Endothelial cell of umbilical vein (primary cell): ENCODE data around the gene SRPK1. TPM values are rescaled to one million over a fixed set of nuclear protein-coding genes. Genes with fewer than 3 reads are reported as not detected.

ENCODE experiments used
- BruUV-seq: library from RNA; stranded (reverse); fragments of 400-500 nt; replicated peaks from 2 replicates; lab custom pipeline; 2021; lab: Mats Ljungman, UMichigan
- CTCF ChIA-PET: fragments of 300-600, 350-600 bp; sonication (Branson Sonifier 250); formaldehyde crosslinking; loops from one replicate; lab custom pipeline; 2021; ENCODE audit warnings: antibody characterized with exemption, inconsistent platforms; lab: Charles Lee
- POLR2A ChIA-PET: fragments of 300-600, 350-600 bp; sonication (Branson Sonifier 250); formaldehyde crosslinking; loops from one replicate; lab custom pipeline; 2021; ENCODE audit warnings: antibody characterized with exemption, inconsistent platforms; lab: Charles Lee
- DNase-seq: peaks from one replicate; pipeline ENCODE4 v3.0.0-alpha.2; 2011; ENCODE audit warnings: low read depth, low spot score
- FAIRE-seq: peaks from 2 replicates; lab custom pipeline; 2011; peaks lifted over from hg19 to GRCh38; lab: Jason Lieb, UNC
- H2AFZ ChIP-seq: 2 replicates; pipeline ENCODE4 v1.6.0; 2012; ENCODE audit warnings: low read depth, low read length, control low read depth, inconsistent platforms
- H3K27ac ChIP-seq: 2 replicates; pipeline ENCODE4 v1.5.1; 2011; ENCODE audit warnings: low read depth, mild to moderate bottlenecking, control low read depth, low read length, moderate library complexity; ENCODE audit not compliant: insufficient read depth
- H3K27me3 ChIP-seq, 2 experiments: 2 replicates each; pipeline versions ENCODE4 v1.6.0 to v1.6.1; 2011; ENCODE audit warnings: low read length in 2 of 2, mixed read lengths in 1 of 2; ENCODE audit not compliant: control insufficient read depth in 2 of 2, insufficient read depth in 2 of 2
- H3K36me3 ChIP-seq, 2 experiments: 2 replicates in 1 of 2; 3 replicates in 1 of 2; pipeline ENCODE4 v1.5.1; 2011; ENCODE audit warnings: low read length in 2 of 2, mild to moderate bottlenecking in 1 of 2, moderate library complexity in 1 of 2; ENCODE audit not compliant: control insufficient read depth in 2 of 2, insufficient read depth in 2 of 2; ENCODE audit errors: extremely low read depth in 1 of 2
- H3K4me1 ChIP-seq: 3 replicates; pipeline ENCODE4 v1.5.1; 2011; ENCODE audit warnings: mild to moderate bottlenecking, low read length; ENCODE audit not compliant: control insufficient read depth, insufficient read depth; ENCODE audit errors: extremely low read depth
- H3K4me2 ChIP-seq: 2 replicates; pipeline ENCODE4 v1.6.1; 2011; ENCODE audit warnings: low read length, control low read depth, mixed read lengths; ENCODE audit not compliant: insufficient read depth
- H3K4me3 ChIP-seq, 3 experiments: fragments of 200-600 bp in 1 of 3; sonication (generic), shearing (Covaris generic) in 1 of 3; replicated peaks in 1 of 3; 2 replicates each; pipeline ENCODE4 v1.5.1; 2011 to 2016; ENCODE audit warnings: control low read depth in 3 of 3, low read length in 3 of 3, mild to moderate bottlenecking in 2 of 3, inconsistent platforms in 1 of 3, low read depth in 1 of 3, moderate library complexity in 1 of 3; ENCODE audit not compliant: insufficient read depth in 1 of 3
- H3K79me2 ChIP-seq: 2 replicates; pipeline ENCODE4 v1.6.0; 2012; ENCODE audit warnings: low read length, inconsistent platforms; ENCODE audit not compliant: control insufficient read depth, insufficient read depth
- H3K9ac ChIP-seq: replicated peaks from 2 replicates; pipeline ENCODE3; 2011; ENCODE audit warnings: low read length, control low read depth; ENCODE audit not compliant: insufficient read depth; ENCODE audit errors: extremely low read depth
- H3K9me1 ChIP-seq: replicated peaks from 3 replicates; pipeline ENCODE4 v1.6.0; 2011; ENCODE audit warnings: mild to moderate bottlenecking, low read length; ENCODE audit not compliant: control insufficient read depth, insufficient read depth; ENCODE audit errors: extremely low read depth
- H3K9me3 ChIP-seq: replicated peaks from 2 replicates; pipeline ENCODE4 v1.5.1; 2012; ENCODE audit warnings: low read length, inconsistent platforms; ENCODE audit not compliant: control insufficient read depth, insufficient read depth
- H4K20me1 ChIP-seq: replicated peaks from 2 replicates; pipeline ENCODE3; 2011; ENCODE audit warnings: mild to moderate bottlenecking, low read length; ENCODE audit not compliant: control insufficient read depth, insufficient read depth; ENCODE audit errors: extremely low read depth
- CTCF ChIP-seq, 2 donors: IDR thresholded peaks; 1 replicate in 1 of 2; 2 replicates in 1 of 2; pipeline ENCODE4 v1.5.1; 2011; ENCODE audit warnings: low read length in 2 of 2, mild to moderate bottlenecking in 2 of 2, moderate library complexity in 2 of 2, control low read depth in 1 of 2, inconsistent platforms in 1 of 2, low read depth in 1 of 2; ENCODE audit not compliant: insufficient read depth in 1 of 2; ENCODE audit errors: extremely low read depth in 1 of 2
- EZH2 ChIP-seq: IDR thresholded peaks from 2 replicates; pipeline ENCODE4 v1.6.1; 2012; ENCODE audit warnings: borderline replicate concordance, low read depth, mild to moderate bottlenecking, moderate library complexity, low read length, inconsistent platforms; ENCODE audit not compliant: severe bottlenecking
- FOS ChIP-seq: IDR thresholded peaks from 2 replicates; pipeline ENCODE4 v1.6.1; 2011; ENCODE audit warnings: mild to moderate bottlenecking, low read length, moderate library complexity, borderline replicate concordance; ENCODE audit not compliant: insufficient read depth
- GATA2 ChIP-seq: IDR thresholded peaks from 2 replicates; pipeline ENCODE4 v1.7.0; 2011; ENCODE audit warnings: low read depth, mild to moderate bottlenecking, moderate library complexity, mixed read lengths, low read length; ENCODE audit not compliant: insufficient read length, insufficient read depth
- JUN ChIP-seq: IDR thresholded peaks from 2 replicates; pipeline ENCODE4 v1.6.1; 2011; ENCODE audit warnings: borderline replicate concordance, low read depth; ENCODE audit not compliant: insufficient read length, insufficient read depth
- MAX ChIP-seq: IDR thresholded peaks from 2 replicates; pipeline ENCODE4 v1.6.1; 2011; ENCODE audit not compliant: insufficient read depth, insufficient read length
- MYC ChIP-seq: IDR thresholded peaks from one replicate; pipeline ENCODE4 v1.6.1; 2011; ENCODE audit warnings: mild to moderate bottlenecking, low read depth, low read length
- POLR2A ChIP-seq: IDR thresholded peaks from 2 replicates; pipeline ENCODE4 v1.6.1; 2012; ENCODE audit warnings: low read depth, mild to moderate bottlenecking, control low read depth, low read length
- POLR2AphosphoS5 ChIP-seq: IDR thresholded peaks from 2 replicates; pipeline ENCODE4 v1.6.1; 2012; ENCODE audit warnings: low read depth, mild to moderate bottlenecking, control low read depth, low read length, moderate library complexity; ENCODE audit not compliant: insufficient read depth
- dilution Hi-C: fragments of 300-500 bp; cut with MboI; formaldehyde crosslinking; loops from one replicate; pipeline ENCODE4 v1.15.0; 2019; ENCODE audit warnings: low sequenced_read_pairs; ENCODE audit not compliant: extremely low pct_ligation_motif_present
- intact Hi-C: fragments of 100-400 bp; cut with micrococcal nuclease; formaldehyde crosslinking; loops from one replicate; pipeline ENCODE4 v1.10.0; 2022
- polyA plus RNA-seq, 4 experiments: library from polyadenylated mRNA; depleted of rRNA in 3 of 4; stranded (reverse) in 3 of 4; unstranded in 1 of 4; fragments of >200 nt; gene quantifications; 2 replicates each; pipeline versions ENCODE4 v1.2.1 to v1.2.3, GENCODE V29; 2011 to 2012; ENCODE audit warnings: missing spikeins in 1 of 4
- total RNA-seq: library from RNA; stranded (reverse); gene quantifications from 2 replicates; pipeline ENCODE4 v1.2.3, GENCODE V29; 2021

Gene SRPK1
- total and polyA plus RNA-seq, 2 donors (not counting 3 experiments of a cell fraction or from before 2014, with no cell fraction given) = 18.9 to 72.7 TPM

- Histone ChIP-seq H3K4me2 (no peak overlapping the region), H3K36me3 (peaks cover 0 to 2% of the 10 kb centered on the region in 2 experiments), H3K4me1 (peaks cover 18% of the 10 kb centered on the region), H3K9me3 (peaks cover under 1% of the 10 kb centered on the region), H2AFZ (no peak overlapping the region), H3K79me2 (peaks cover 81% of the 10 kb centered on the region), H3K27me3 (no peaks in the 10 kb centered on the region), H3K9ac (no peak overlapping the region), H3K9me1 (no peaks in the 10 kb centered on the region), H4K20me1 (no peaks in the 10 kb centered on the region), H3K27ac (no peak overlapping the region), H3K4me3 (no peak overlapping the region)
- ChIA-PET CTCF (no interaction called here), POLR2A (no interaction called here)
- no peak for FAIRE-seq
- dilution Hi-C loops = no loop called here
- TF ChIP-seq EZH2 = no peak
- TF ChIP-seq GATA2 = no peak
- TF ChIP-seq JUN = no peak
- no peak for TF ChIP-seq CTCF (IDR thresholded peaks at IDR 0.05; ENCODE audit: extremely low read depth in 1 of 2, insufficient read depth in 1 of 2, low read depth in 1 of 2, low read length in 2 of 2)
- no peak for TF ChIP-seq FOS
- TF ChIP-seq MAX = no peak
- no peak for TF ChIP-seq MYC
- no peak for TF ChIP-seq POLR2A
- no peak for TF ChIP-seq POLR2AphosphoS5
- intact Hi-C loops = no loop called here
- no peak for DNase-seq
- no TSS peak for BruUV-seq
Measured at GRCh38 chr6:35903679-35904078, 17.2 kb downstream of the SRPK1 start.
